NCI-H128 (cell line): ENCODE measurements around the gene RNPEP.
"Not testable (repeated sequence)": the region's sequence is repeated elsewhere in the genome, so short reads cannot be mapped to it uniquely, and the experiment has no call there.

Experiments used
- DNase-seq: peaks from one replicate; lab custom pipeline; 2025; ENCODE audit not compliant: unreplicated experiment; lab: John Stamatoyannopoulos, UW

The RNPEP gene

DNA sequence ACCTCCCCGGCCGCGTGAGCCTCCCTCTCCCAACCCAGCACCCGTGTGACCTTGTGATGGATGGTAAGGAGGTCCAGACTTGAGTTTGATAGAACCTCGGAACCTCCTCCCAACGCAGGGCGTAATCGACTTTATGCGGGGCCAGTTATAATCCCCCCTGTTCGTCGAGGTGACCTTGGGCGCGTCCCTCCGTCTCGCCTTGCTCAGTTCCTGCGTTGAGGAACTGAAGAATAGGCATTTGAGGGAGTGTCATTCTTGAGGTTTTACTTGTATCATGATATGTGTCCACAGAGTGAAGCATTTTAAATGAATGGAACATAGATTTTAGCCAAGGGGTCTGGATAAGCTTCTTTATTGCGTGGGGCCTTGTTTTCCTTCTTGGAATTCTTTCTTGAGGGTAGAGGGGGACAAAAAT is 26.7 kb upstream of the RNPEP start:
- DNase-seq = no peak

DNA sequence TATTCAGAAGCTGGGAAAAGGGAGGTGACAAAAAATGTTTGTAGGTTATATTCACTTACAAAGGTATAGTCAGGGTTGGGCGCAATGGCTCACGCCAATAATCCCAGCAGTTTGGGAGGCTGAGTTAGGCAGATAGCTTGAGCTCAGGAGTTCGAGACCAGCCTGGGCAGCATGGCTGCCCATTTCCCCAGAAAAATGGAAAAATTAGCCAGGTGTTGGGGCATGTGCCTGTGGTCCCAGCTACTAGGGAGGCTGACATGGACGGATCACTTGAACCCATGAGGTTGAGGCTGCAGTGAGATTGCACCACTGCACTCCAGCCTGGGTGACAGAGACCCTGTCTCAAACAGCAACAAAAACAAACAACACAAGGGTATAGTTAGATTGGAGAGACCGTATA is 24.1 kb upstream of the RNPEP start:
- DNase-seq = no peak

DNA sequence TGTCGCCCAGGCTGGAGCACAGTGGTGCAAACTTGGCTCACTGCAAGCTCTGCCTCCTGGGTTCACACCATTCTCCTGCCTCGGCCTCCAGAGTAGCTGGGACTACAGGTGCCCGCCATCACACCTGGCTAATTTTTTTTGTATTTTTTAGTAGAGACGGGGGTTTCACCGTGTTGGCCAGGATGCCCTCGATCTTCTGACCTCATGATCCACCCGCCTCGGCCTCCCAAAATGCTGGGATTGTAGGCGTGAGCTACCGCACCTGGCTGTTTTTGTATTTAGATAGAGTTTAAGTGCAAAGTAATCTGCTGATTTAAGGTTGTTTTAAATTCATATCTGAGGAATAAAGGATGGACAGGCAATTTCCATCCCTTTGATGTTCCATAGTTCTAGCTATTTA is 20.1 kb upstream of the RNPEP start:
- DNase-seq = not testable (repeated sequence)

DNA sequence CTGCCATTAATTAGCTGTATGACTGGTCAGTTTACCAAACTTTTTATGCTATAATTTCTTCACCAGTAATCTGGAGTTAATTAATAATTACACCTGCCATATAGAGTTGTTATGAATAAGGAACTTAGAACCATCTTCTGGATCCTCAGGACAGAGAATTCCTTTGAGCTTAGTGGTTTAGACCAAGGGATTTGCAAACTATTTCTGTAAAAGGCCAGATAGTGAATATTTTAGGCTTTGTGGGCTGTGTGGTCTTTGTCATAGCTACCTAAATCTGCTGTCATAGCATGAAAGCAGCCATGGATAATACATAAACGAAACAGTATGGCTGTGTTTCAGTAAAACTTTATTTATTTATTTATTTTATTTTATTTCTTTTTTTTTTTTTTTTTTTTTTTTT is 18.2 kb upstream of the RNPEP start:
- DNase-seq = no peak

DNA sequence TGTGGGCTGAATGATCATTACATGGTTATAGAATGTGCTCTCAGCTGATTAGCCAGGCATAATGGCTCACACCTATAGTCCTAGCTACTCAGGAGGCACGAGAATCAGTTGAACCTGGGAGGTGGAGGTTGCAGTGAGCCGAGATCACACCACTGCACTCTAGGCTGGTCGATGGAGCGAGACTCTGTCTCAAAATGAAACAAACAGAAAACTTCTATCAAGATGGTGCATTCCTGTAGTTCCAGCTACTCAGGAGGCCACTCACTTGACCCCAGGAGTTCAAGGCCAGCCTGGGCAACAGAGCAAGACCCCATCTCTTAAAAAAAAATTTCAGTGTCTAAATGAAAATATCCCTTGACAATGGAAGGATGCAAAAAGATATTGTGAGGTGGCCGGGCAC is 16.3 kb upstream of the RNPEP start:
- no peak for DNase-seq

DNA sequence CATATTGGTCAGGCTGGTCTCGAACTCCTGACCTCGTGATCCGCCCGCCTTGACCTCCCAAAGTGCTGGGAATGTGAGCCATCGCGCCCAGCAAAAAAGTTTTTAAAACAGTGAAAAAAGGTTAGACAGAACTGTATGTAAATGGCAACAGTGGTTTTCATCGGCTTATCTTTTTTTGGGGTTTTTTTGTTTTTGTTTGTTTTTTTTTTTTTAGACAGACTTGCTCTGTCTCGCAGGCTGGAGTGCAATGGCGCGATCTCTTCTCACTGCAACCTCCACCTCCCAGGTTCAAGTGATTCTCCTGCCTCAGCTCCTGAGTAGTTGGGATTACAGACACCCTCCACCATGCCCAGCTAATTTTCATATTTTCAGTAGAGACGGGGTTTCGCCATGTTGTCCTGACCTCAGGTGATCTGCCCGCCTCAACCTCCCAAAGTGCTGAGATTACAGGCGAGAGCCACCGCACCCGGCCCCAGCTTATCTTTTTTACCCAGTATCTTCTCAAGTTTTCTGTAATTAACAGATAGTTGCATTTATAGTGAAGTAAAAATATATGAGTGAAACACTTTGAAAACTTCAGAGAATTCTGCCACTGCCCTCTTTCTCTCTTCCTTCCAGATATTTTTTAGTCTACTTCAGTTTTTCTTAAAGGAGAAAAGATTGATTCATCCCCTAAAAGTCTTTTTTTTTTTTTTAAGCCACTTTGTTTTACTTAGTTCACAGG is 14.1 kb upstream of the RNPEP start:
- DNase-seq = no peak

DNA sequence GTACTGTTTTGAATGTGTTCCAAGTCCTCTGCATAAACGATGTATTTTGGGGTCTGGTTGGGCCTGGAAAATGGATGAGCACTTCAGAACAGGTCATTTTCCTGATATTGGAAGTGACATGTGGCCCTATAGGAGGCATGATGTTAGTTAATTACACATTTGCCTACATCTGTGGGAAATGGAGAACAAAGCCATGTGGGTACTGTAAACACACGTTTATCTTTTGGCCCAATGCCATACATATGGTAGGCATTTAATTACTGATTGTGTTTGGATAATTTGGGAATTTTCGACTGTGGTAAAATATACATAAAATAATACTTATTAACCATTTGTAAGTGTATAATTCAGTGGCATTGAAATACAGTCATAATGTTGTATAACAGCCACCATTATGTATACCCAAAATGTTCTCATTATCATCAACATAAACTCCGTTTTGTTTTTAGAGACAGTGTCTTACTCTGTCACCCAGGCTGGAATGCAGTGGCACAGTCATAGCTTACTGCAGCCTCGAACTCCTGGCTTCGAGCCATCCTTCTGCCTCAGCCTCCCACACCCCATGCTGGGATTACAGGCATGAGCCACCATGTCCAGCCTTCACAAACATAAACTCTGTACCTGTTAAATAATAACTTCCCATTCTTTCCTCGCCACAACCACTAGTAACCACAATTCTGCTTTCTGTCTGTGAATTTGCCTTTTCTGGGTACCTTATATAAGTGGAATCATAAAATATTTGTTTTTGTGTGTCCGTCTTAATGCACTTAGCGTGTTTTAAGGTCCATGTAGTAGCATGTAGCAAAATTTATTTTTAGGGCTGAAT is 11.9 kb upstream of the RNPEP start:
- DNase-seq = no peak

DNA sequence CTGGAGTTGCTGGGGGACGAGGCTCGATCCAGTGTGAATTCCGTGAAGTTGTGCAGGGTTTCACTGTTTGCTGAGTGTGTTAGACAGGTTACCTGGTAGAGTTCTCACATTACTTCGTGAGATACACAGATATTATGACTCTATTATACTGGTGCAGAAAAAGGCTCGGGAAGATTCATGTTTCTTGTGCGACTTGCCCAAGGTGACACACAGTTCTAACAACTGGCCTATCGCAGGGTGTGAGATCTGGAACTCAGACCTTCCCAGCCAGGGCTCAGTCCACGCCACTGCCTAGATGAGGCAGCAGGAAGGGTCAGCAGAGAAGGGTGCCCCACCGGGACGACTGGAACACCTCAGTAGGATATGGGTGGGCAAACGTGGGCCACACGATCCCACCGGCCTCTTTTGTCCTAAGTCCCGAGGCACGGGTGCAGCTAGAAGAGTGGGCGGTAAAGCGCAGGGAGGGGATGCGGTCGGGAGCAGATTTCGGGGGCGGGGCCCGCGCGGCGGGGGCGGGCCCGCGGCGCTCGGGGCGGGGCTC is 296 bp upstream of the RNPEP start:
- no peak for DNase-seq

DNA sequence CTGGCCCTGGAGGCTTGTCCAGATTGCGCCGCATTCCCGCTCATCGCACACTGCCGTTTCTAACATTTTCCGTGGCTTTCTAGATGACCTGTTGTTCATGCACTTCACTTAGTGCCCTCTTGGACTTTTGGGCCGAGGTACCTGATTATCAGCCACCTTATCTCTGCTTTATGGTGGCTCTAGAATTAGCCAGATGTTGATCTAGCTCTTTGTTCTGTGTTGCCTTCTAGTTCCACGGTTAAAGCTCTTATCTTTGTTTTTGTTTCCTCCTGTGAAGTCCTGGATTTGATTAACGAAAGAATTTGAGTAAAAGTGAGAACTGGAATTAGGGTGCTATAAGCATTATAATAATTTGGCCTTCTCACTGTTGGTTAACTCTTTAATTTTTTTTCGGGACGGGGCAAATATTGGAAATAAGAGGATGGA is 945 bp downstream of the RNPEP start:
- DNase-seq = no peak

DNA sequence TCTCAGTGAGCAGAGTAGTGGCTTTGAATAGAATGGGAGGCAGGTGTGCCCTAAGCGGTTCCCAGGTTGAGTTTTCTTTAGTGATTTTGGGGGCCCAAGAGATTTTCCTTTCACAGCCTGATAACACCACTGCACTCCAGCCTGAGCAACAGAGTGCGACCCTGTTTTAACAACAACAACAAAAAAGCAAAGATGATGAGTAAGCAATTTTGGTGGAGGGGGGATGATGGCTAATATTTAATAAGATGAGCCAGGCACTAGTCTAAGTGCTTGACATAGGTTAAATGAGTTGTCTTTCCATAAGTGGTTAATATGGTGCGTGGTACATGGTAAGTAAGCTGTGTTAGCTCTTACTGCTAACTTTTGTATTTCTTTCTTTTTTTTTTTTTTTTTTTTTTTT is 2.0 kb downstream of the RNPEP start:
- no peak for DNase-seq

DNA sequence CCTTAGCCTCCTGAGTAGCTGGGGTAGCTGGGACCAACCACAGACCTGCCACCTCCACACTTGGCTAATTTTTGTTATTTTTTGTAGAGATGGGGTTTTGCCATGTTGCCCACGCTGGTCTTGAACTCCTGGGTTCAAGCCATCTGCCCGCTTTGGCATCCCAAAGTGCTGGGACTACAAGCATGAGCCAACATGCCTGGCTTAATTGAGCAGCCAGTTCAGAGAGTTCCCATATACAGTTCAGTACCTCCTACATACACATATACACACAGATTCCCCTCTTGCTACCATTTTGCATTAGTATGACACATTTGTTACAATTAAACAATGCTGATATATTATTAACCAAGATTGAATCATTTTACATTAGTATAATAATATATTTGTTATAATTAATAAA is 2.9 kb downstream of the RNPEP start:
- DNase-seq = no peak

DNA sequence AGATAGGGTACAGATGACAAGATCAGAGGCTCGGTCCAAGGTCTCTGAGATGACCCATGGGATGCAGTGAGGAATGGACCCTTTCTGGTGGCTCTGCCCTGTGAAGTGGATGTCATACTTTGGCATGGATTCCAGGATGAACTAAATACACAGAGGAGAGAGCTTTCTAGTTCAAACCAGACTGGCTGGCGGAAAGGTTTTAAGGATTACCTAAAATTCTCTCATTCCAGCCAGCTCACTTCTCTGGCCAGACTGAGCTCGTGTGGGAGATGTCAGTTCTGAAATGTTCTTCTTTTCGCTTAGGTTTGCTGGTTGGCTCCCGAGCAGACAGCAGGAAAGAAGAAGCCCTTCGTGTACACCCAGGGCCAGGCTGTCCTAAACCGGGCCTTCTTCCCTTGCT is 6.2 kb downstream of the RNPEP start:
- no peak for DNase-seq

DNA sequence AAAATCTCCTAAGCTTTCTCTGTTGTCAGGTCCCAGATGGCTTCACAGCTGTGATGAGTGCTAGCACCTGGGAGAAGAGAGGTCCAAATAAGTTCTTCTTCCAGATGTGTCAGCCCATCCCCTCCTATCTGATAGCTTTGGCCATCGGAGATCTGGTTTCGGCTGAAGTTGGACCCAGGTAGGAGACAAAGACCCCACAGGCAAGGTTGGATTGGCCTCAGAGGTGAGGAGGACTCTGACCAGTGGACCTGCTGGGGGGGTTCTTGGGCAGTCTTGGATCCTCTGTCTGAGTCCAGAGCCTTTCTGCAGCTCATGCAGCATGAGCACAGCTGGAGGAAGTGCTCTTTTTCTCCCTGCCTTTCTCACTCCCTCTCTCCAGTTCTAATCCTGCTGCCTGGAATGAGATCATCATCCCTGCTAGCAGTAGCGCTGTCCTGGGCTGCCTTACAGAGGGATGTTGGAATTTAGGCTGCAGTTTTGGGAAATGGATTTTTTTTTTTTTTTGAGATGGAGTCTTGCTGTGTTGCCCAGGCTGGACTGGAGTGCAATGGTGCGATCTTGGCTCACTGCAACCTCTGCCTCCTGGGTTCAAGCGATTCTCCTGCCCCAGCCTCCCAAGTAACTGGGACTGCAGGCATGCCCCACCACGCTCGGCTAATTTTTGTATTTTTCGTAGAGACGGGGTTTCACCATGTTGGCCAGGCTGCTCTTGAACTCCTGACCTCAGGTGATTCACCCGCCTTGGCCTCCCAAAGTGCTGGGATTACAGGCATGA is 7.1 kb downstream of the RNPEP start:
- DNase-seq = no peak

DNA sequence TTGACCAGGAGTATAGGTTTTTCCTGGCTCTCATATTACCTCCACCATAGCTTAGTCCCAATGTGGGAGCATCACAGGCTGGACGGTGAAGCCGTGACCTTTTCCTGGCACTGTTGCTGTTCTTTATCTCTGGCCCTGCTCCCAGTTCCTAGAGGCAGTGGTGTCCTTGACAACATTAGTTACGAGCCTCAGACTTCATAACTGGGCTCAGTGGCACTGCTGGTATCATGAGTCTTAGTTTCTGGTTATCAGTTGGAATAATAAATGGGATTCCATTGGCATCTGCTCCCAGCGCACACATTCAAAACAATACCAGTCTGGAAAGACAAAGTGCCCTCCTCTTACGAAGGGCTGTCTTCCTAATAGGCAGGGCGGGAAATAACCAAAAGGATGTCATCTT is 8.0 kb downstream of the RNPEP start:
- no peak for DNase-seq

DNA sequence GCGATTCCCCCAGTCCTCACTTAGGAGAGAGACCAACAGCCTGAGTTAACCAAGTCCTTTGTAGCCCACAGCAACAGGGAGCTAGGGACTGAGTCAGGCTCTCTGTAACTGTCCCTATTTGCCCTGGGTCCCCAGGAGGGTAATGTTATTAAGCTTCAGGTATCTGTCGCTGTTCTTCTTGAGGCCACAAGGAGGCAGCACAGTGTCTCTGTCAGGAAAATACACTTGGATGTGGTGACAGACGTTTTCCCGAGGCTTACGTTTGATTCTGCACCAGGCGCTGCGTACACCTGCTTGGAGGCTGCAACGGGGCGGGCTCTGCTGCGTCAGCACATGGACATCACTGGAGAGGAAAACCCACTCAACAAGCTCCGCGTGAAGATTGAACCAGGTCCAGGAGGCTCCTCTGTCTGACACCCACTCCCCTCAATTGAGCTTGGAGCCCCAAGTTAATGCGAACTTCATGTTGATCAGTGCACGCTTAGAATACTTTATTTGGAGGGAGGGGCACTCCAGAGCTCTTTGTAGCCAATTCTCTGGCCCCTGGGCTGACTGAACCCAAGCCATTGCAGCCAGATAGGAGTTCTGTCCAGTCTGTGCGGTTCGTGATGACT is 17.3 kb downstream of the RNPEP start:
- peak; percentile 59 for DNase-seq

DNA sequence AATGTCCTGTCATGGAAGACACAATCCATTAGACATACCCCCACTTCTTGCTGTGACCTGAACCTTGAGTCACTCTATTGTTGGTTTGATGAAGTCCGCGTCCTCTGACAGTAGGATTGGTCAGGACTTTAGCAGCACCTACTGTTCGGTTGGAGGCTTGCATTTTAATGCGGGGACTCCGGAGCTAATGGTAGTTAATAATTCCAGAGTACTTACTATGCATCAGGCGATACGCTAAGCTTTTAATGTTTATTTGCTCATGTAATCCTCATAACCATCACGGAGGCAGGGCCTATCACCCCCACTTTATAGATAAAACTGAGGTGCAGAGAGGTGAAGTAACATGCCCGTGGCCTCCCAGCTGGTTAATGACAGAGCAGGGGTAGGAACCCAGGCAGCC is 20.1 kb downstream of the RNPEP start:
- DNase-seq = no peak

DNA sequence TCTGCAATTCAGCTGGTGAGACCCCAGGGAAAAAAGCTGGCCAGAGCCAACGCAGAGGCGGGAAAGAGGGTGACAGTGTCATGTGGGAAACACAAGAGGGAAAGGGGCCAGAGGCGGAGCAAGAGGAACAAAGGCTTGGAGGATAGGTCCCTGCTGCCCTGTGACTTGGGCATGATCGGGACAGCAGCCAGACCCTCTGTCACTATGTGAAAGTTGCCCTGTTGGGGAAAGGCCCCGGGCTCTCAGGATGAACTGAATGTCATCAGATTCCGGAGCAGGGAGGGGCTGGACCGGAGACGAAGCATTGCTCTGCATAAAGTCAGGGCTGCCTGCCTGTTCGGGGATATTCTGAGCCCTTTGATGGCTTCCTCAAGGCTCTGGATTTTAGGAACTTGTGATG is 22.3 kb downstream of the RNPEP start:
- no peak for DNase-seq

DNA sequence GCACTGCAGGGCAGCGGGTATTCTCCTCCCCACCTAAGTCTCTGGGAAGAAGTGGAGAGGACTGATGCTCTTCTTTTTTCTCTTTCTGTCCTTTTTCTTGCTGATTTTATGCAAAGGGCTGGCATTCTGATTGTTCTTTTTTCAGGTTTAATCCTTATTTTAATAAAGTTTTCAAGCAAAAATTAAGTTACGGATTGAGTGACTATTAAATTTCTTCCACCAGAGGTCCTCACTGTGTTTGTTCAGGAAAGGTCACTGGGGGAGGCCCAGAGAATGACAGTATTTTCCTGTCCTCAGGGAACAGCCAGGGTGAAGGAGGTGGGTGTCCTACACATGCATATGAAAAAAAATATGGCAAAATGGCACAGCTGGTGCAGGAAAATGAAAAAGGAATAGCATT is 23.5 kb downstream of the RNPEP start:
- no peak for DNase-seq

DNA sequence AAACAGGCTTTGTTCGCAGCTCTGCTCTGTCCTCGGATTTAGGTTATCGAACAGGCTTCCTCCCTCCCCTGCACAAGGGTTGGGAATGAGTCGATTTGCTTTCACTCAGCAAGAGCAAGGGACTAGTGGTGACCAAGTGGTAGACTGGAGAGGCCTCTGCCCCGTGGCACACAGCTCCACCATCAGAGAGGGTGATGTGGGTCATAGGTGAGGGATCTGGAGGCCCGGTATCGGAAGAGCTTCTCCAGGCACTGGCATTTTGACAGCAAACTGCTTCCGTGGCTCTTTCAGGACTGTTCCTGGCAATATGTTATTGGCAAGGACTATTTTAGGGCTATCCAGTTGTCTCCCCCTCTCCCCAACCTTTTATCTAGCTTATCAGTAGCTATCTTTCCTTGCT is 24.9 kb downstream of the RNPEP start:
- no peak for DNase-seq

DNA sequence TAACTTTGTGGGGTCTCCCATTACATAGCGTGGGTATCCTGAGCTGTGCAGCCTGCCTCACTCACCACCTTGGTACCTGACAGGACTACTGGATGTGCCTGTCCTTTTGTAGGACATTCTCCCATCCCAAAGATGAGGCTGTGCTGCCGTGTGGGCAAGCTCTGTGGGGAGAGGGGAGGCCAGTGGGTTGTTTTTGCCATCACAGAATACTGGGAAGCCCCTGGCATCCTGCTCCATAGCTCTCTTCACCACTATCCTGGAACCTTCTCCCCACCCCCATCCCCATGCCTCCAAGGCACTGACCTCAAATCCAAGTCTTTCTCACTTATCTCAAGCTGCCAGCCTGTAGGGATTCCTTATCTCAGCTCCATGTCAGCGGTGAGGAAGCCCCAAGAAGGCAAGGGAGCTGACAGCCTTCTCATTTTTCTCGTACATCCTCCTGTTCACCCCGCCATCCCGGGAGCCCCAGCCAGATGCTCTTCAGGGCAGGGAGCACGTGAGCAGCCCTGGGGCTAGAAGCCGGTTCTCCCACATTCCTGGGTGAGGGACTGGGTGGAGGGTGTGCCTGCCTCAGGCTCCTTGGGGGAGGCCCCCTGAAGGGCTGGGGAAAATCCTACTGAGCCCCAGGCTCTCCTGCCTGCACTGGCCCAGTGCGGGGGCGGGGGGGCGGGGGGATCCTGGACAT is 25.5 kb downstream of the RNPEP start:
- DNase-seq = no peak
